A549 treated with AZD2906 at 1 μM for 4 hours (cell line): Measurements from ENCODE around the gene SFSWAP. TPM values are rescaled to one million over a fixed set of nuclear protein-coding genes. Genes with fewer than 3 reads are reported as not detected.

Experiments used
- total RNA-seq: library from RNA; stranded (reverse); fragments of 200-300 nt; extraction: Qiagen RNA extraction; gene quantifications from 5 replicates; pipeline ENCODE4 v1.2.3, GENCODE V29; 2022

Gene SFSWAP
- 25.5 to 31.0 TPM (median 29.7 TPM) in 5 replicates for total RNA-seq

GRCh38 chr12:131710464-131711457 is at the start of gene SFSWAP:
Gene SFSWAP, plus strand, starts transcription at chr12:131711090. Its CDS starts 140 bp downstream, at chr12:131711230.

DNA sequence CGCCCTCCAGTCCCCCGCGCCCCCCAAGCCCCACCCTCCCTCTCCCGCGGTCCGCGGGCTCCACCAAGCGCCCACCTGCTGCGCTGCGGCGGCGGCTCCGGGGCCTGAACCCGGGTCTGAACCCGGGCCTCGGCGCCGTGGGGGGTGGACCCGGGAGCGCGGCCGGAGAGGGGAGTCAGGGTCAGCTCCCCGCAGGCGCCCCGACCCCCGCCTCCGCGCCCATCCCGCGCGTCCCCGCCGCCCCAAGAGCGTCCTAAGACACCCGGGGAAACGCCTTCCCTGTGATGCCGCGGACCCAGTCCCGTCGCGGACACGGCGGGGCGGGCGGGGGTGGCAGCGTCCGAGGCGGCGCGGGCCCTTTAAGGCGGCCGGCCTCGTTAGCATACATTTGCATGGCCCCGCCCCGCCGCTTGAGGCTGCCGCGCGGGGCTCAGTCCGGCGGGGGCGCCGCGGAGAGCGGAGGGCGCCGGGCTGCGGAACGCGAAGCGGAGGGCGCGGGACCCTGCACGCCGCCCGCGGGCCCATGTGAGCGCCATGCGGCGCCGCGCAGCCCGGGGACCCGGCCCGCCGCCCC is 117.2 kb downstream of the SFSWAP start, which contains the start of gene MMP17:
MMP17 (plus strand) TSS at position 433 of the 574 bp plus-strand sequence; CDS start at position 535, 102 bp downstream.

Other genes starting within 250 kb of the SFSWAP start
- 8.1 to 12.1 TPM (median 10.5 TPM) in 5 replicates for gene MMP17, start 117.3 kb downstream of the SFSWAP start, total RNA-seq
- gene ULK1, start 183.5 kb downstream of the SFSWAP start, total RNA-seq = 20.4 to 31.7 TPM (median 27.0 TPM) in 5 replicates
- 48.3 to 84.3 TPM (median 75.2 TPM) in 5 replicates for gene PUS1, start 218.2 kb downstream of the SFSWAP start, total RNA-seq
- 22.3 to 25.3 TPM (median 23.2 TPM) in 5 replicates for gene EP400, start 238.9 kb downstream of the SFSWAP start, total RNA-seq